ENCODE results near the gene STK16. TPM values are rescaled to one million over a fixed set of nuclear protein-coding genes. Genes with fewer than 3 reads are reported as not detected.

Gene STK16
- total and polyA plus RNA-seq, 3 experiments from 2014 or later: 18.6 to 26.1 (median 23.0) TPM

GRCh38 chr2:219274361-219274921 lies 29.2 kb downstream of the STK16 start:
- Mint-ChIP-seq H3K4me1 (peaks cover 18 to 21% (median 21%) of the 10 kb centered on the region in 3 donors), H3K4me3 (no peak overlapping the region), H3K27me3 (no peaks in the 10 kb centered on the region), H3K9me3 (no peaks in the 10 kb centered on the region), H3K27ac (no peak overlapping the region), H3K36me3 (no peaks in the 10 kb centered on the region)
- CTCF ChIA-PET: interaction anchor here (1.0 to 14.9 kb wide), 4 partner anchors 18 to 103 kb away, joined by 3 to 258 read pairs (median 70); partner anchors contain the start of genes TUBA4A and TUBA4B
- Histone ChIP-seq H3K27ac (ENCODE audit: low read depth, low read length) (no peak overlapping the region), H3K4me1 (ENCODE audit: insufficient read depth, low read length) (peaks cover 17% of the 10 kb centered on the region), H3K9me3 (ENCODE audit: low read length) (no peaks in the 10 kb centered on the region), H3K27me3 (ENCODE audit: insufficient read depth, low read length, poor library complexity, severe bottlenecking) (no peaks in the 10 kb centered on the region), H3K36me3 (ENCODE audit: insufficient read depth, low read length) (no peaks in the 10 kb centered on the region), H3K4me3 (ENCODE audit: low read length) (no peak overlapping the region)
- DNase-seq: no peak
- POLR2A ChIA-PET: interaction anchor here (0.5 to 1.1 kb wide), 2 partner anchors 27 to 676 kb away, joined by 3 read pairs; no protein-coding TSS in a partner anchor

GRCh38 chr2:219277703-219278654 lies 32.7 kb downstream of the STK16 start:
- ChIA-PET POLR2A (interaction anchor here (0.6 to 4.4 kb wide), 16 partner anchors 7 to 992 kb away, joined by 3 to 57 read pairs (median 10); partner anchors contain the start of genes ABCB6, ANKZF1, ATG9A and CNPPD1), CTCF (interaction anchor here (0.9 to 14.9 kb wide), 27 partner anchors 9 to 252 kb away, joined by 3 to 258 read pairs (median 4); partner anchors contain the start of genes ABCB6, GLB1L, STK16 and TUBA4A)
- H3K36me3 Mint-ChIP-seq: peaks cover 4 to 34% (median 8%) of the 10 kb centered on the region in 3 donors
- H3K9me3 ChIP-seq (ENCODE audit: low read length): no peaks in the 10 kb centered on the region
- H3K4me1 Mint-ChIP-seq: peaks cover 30 to 48% (median 39%) of the 10 kb centered on the region in 3 donors
- H3K4me1 ChIP-seq (ENCODE audit: insufficient read depth, low read length): peaks cover 32% of the 10 kb centered on the region
- no peaks in the 10 kb centered on the region for H3K9me3 Mint-ChIP-seq
- no peaks in the 10 kb centered on the region for H3K27me3 Mint-ChIP-seq
- peaks cover 21% of the 10 kb centered on the region for H3K36me3 ChIP-seq (ENCODE audit: insufficient read depth, low read length)
- H3K27me3 ChIP-seq (ENCODE audit: insufficient read depth, low read length, poor library complexity, severe bottlenecking): no peaks in the 10 kb centered on the region
- H3K27ac ChIP-seq (ENCODE audit: low read depth, low read length): peak overlapping the region; percentile 99
- H3K27ac Mint-ChIP-seq: peak overlapping the region; percentile 97 to 100 (median 100)
- DNase-seq: peak; percentile 59 to 80 (median 74)
- peak overlapping the region; percentile 72 for H3K4me3 ChIP-seq (ENCODE audit: low read length)
- H3K4me3 Mint-ChIP-seq: peak overlapping the region; percentile 43 to 97 (median 91)

DNA sequence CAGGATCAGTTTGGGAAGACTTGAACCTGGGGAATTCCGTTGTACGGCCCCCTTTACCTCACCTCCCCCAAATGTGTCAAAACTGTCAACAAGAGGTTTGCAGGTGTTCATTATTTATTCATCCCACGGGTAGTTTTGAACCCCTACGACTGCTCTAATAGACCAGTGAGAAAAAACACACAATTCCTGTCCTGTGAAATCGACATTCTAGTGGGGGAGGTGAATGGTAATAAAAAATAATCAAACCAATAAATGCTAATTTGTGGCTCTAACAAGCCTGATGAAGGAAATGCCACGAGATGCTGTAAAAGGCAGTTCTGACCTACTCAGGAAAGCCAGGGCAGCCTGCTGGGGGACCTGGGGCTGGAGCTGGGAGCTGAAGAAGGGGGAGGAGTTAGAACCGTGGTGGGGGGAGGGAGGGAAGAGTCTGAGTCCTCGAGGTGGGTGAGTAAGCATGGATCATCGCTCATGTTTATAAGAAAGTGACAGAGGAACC lies 33.4 kb downstream of the STK16 start:
- peaks cover 31 to 52% (median 41%) of the 10 kb centered on the region in 3 donors for H3K4me1 Mint-ChIP-seq
- H3K4me3 Mint-ChIP-seq: peak overlapping the region; percentile 87 to 97 (median 91)
- Histone ChIP-seq H3K27me3 (ENCODE audit: insufficient read depth, low read length, poor library complexity, severe bottlenecking) (no peaks in the 10 kb centered on the region), H3K27ac (ENCODE audit: low read depth, low read length) (peak overlapping the region; percentile 99), H3K4me1 (ENCODE audit: insufficient read depth, low read length) (peaks cover 32% of the 10 kb centered on the region), H3K4me3 (ENCODE audit: low read length) (peak overlapping the region; percentile 72), H3K36me3 (ENCODE audit: insufficient read depth, low read length) (peaks cover 27% of the 10 kb centered on the region), H3K9me3 (ENCODE audit: low read length) (no peaks in the 10 kb centered on the region)
- no peak for DNase-seq
- peak overlapping the region; percentile 97 to 100 (median 100) for H3K27ac Mint-ChIP-seq
- CTCF ChIA-PET: interaction anchor here (0.6 to 14.9 kb wide), 21 partner anchors 9 to 252 kb away, joined by 3 to 258 read pairs (median 5); partner anchors contain the start of genes ABCB6, ANKZF1, ATG9A and CNPPD1
- H3K36me3 Mint-ChIP-seq: peaks cover 8 to 41% (median 9%) of the 10 kb centered on the region in 3 donors
- H3K9me3 Mint-ChIP-seq: no peaks in the 10 kb centered on the region
- POLR2A ChIA-PET: interaction anchor here (0.6 to 4.4 kb wide), 21 partner anchors 8 to 993 kb away, joined by 3 to 57 read pairs (median 7); partner anchors contain the start of genes ABCB6, ANKZF1, ATG9A and CNPPD1
- H3K27me3 Mint-ChIP-seq: no peaks in the 10 kb centered on the region

GRCh38 chr2:219279151-219279915 lies 34.1 kb downstream of the STK16 start, which contains the start of gene DNAJB2:
DNAJB2 (plus strand) TSS chr2:219279366; CDS start chr2:219279834, 468 bp downstream.
- H3K4me1 Mint-ChIP-seq: peaks cover 31 to 54% (median 41%) of the 10 kb centered on the region in 3 donors
- peak within 1 kb of the TSS; percentile 97 to 100 (median 100) for H3K27ac Mint-ChIP-seq
- peak; percentile 99 to 100 (median 99) for DNase-seq
- Histone ChIP-seq H3K4me3 (ENCODE audit: low read length) (peak within 1 kb of the TSS; percentile 72), H3K9me3 (ENCODE audit: low read length) (no peaks in the 10 kb centered on the region), H3K4me1 (ENCODE audit: insufficient read depth, low read length) (peaks cover 32% of the 10 kb centered on the region), H3K27ac (ENCODE audit: low read depth, low read length) (peak within 1 kb of the TSS; percentile 99), H3K36me3 (ENCODE audit: insufficient read depth, low read length) (peaks cover 30% of the 10 kb centered on the region), H3K27me3 (ENCODE audit: insufficient read depth, low read length, poor library complexity, severe bottlenecking) (no peaks in the 10 kb centered on the region)
- H3K27me3 Mint-ChIP-seq: no peaks in the 10 kb centered on the region
- POLR2A ChIA-PET: interaction anchor here (0.6 to 4.4 kb wide), 21 partner anchors 9 to 755 kb away, joined by 3 to 57 read pairs (median 7); partner anchors contain the start of genes ABCB6, ANKZF1, ATG9A and CNPPD1
- H3K4me3 Mint-ChIP-seq: peak within 1 kb of the TSS; percentile 89 to 98 (median 93)
- peaks cover 8 to 47% (median 12%) of the 10 kb centered on the region in 3 donors for H3K36me3 Mint-ChIP-seq
- no peaks in the 10 kb centered on the region for H3K9me3 Mint-ChIP-seq
- CTCF ChIA-PET: interaction anchor here (0.6 to 14.9 kb wide), 21 partner anchors 8 to 251 kb away, joined by 3 to 258 read pairs (median 4); partner anchors contain the start of genes ANKZF1, ATG9A, CNPPD1 and GLB1L

DNA sequence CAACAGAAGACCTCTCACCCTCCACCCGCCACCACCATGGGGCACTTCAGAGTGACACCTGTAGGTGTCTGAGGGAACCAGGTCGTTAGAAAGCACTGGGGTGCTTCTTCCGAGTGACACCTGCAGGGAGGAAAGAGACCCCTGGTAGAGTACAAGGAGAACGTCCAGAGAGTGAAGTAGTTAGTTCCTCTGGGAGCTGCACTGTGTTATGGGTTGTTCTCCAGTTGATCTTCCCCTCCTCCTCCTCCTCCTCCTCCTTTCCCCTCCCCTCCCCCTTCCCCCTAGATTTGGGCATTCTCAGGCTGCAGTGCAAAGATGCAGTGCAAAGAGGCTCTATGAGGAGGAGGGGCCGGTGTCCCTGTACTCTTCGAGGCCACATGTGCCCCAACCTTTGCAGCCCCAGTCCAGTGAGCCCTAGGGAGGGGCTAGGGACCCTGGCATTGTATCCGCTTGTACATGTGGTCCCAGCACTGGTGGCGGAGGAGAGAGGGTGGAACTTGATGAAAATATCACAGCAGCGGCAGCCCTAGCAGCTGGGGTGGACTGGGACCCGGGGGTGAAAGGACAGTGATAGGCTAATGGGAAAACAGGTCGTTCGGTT lies 34.7 kb downstream of the STK16 start:
- Histone ChIP-seq H3K9me3 (ENCODE audit: low read length) (no peaks in the 10 kb centered on the region), H3K4me1 (ENCODE audit: insufficient read depth, low read length) (peaks cover 32% of the 10 kb centered on the region), H3K36me3 (ENCODE audit: insufficient read depth, low read length) (peaks cover 30% of the 10 kb centered on the region), H3K4me3 (ENCODE audit: low read length) (peak overlapping the region; percentile 72), H3K27me3 (ENCODE audit: insufficient read depth, low read length, poor library complexity, severe bottlenecking) (no peaks in the 10 kb centered on the region), H3K27ac (ENCODE audit: low read depth, low read length) (peak overlapping the region; percentile 99)
- Mint-ChIP-seq H3K9me3 (no peaks in the 10 kb centered on the region), H3K4me3 (peak overlapping the region; percentile 89 to 98 (median 92)), H3K27me3 (no peaks in the 10 kb centered on the region), H3K4me1 (peaks cover 31 to 54% (median 41%) of the 10 kb centered on the region in 3 donors), H3K36me3 (peaks cover 8 to 53% (median 12%) of the 10 kb centered on the region in 3 donors), H3K27ac (peak overlapping the region; percentile 97 to 100 (median 100))
- DNase-seq: no peak
- CTCF ChIA-PET: interaction anchor here (0.9 to 14.9 kb wide), 10 partner anchors 12 to 120 kb away, joined by 3 to 258 read pairs (median 11); partner anchors contain the start of genes GLB1L, NHEJ1, STK16 and TUBA4A
- POLR2A ChIA-PET: interaction anchor here (1.1 to 4.4 kb wide), 13 partner anchors 12 to 108 kb away, joined by 4 to 57 read pairs (median 13); partner anchors contain the start of genes ABCB6, ANKZF1, ATG9A and CNPPD1

DNA sequence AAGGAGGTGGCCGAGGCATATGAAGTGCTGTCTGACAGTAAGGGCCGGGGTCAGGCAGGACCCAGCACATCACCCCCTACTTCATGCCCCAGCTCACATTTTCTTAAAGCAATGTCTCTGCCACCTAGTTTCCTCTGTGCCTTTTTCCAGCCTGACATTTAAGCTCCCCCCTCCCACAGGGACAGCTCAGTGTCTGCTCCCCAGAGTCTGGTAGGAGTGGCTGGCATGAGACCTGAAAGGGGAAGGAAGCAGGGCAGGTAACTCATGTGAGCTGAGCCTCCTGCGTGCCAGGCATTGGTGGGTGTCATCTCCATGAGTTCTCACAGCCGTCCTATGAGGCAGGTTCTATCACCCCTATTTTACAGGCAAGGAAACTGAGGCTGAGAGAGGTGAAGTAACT lies 35.4 kb downstream of the STK16 start:
- CTCF ChIA-PET: interaction anchor here (0.6 to 14.9 kb wide), 8 partner anchors 12 to 322 kb away, joined by 3 to 258 read pairs (median 4); partner anchors contain the start of genes GLB1L, NHEJ1, STK16 and TUBA4A
- no peak overlapping the region for H3K4me3 ChIP-seq (ENCODE audit: low read length)
- H3K9me3 ChIP-seq (ENCODE audit: low read length): no peaks in the 10 kb centered on the region
- H3K27ac Mint-ChIP-seq: peak overlapping the region; percentile 97 to 100 (median 100)
- H3K27ac ChIP-seq (ENCODE audit: low read depth, low read length): peak overlapping the region; percentile 99
- H3K27me3 Mint-ChIP-seq: no peaks in the 10 kb centered on the region
- H3K27me3 ChIP-seq (ENCODE audit: insufficient read depth, low read length, poor library complexity, severe bottlenecking): no peaks in the 10 kb centered on the region
- no peaks in the 10 kb centered on the region for H3K9me3 Mint-ChIP-seq
- peaks cover 8 to 60% (median 12%) of the 10 kb centered on the region in 3 donors for H3K36me3 Mint-ChIP-seq
- H3K4me1 Mint-ChIP-seq: peaks cover 33 to 57% (median 41%) of the 10 kb centered on the region in 3 donors
- peaks cover 30% of the 10 kb centered on the region for H3K36me3 ChIP-seq (ENCODE audit: insufficient read depth, low read length)
- peak overlapping the region in 6 of 7 donors; percentile 89 to 98 (median 94) for H3K4me3 Mint-ChIP-seq
- peaks cover 32% of the 10 kb centered on the region for H3K4me1 ChIP-seq (ENCODE audit: insufficient read depth, low read length)
- POLR2A ChIA-PET: interaction anchor here (1.6 to 4.4 kb wide), 3 partner anchors 11 to 104 kb away, joined by 4 to 47 read pairs (median 9); partner anchors contain the start of gene CNPPD1
- DNase-seq: no peak
